ENCODE data around the gene GLT1D1.
"Not testable (repeated sequence)": the region's sequence is repeated elsewhere in the genome, so short reads cannot be mapped to it uniquely, and the experiment has no call there.

The GLT1D1 gene

DNA sequence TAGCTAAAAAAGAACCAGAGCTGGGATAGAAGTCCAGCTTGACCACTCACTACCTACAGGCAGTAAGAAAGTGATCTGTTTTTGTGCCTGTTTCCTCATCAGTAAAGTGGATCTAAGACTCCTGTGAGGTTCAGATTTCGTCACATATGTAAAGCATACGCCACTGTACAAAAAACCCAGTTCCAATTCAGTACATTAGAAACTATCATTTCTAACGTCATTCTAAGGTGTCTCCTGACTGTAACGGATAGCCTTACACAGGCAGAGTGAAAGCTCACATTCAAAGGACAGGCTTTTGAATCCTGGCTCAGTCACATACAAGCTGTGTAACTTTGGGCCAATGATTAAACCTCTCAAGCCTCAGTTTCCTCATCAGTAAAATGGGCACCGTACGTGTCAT, 33.0 kb upstream of the GLT1D1 start:
- no peak for DNase-seq (ENCODE audit: low read depth in 2 of 3, low spot score in 1 of 3)

DNA sequence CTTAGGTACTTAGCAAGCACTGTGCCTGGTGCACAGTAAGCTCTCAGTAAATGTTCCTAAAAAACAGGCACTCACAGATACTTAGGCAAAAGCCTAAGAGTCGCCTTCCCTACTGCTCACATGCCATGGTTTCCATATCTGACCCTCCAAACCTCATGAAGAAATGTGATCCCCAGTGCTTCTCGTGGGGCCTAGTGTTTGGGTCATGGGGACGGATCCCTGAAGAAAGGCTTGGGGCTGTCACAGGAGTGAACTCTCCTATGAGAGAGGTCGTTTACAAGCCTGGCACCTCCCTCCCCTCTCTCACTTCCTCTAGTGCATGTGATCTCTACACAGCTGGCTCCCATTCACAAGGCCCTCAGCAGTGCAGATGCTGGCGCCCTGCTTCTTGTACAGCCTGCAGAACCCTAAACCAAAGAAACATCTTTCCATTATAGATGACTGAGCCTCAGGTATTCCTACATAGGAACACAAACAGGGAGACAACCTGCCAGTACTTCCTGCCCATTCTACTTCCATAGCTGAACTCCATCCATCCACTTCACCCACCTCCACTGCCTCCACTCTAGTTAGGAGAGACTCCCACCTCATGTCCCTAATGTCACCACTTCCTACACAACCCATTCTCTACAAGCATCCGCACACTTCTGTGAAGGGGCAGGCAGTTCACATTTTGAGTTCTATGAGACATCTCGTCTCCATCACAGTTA, 32.4 kb upstream of the GLT1D1 start:
- DNase-seq (ENCODE audit: low read depth in 2 of 3, low spot score in 1 of 3): no peak

DNA sequence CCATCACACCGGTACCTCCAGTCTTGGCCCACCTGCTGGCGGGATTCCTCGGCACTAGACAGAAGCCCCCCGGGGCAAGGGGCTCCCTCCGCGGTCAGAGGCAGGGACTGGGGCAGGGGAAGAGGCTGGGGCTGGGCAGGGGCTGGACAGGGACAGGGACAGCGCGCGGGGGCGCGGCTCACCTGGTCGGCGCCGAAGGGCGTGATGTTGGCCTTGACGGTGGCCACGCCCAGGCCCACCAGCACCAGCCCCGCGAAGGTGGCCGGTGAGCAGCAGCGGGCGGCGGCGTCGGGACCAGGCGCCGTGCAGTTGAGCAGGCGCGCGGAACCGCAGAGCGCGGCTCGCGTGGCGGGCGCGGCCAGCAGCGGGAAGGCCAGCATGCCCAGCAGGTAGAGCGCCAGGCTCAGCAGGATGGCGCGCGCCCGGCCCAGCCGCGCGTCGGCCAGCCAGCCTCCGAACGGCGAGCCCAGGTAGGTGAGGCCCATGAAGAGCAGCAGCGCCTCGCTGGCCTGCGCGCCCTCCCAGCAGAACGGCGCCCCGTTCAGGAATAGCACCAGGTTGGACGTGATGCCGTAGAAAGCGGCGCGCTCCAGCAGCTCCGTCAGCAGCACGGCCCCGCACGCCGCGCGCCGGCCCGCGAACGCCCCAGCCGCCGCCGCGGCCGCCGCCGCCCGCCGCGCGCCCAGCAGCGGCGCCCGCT, 29.9 kb upstream of the GLT1D1 start:
- DNase-seq (ENCODE audit: low read depth in 2 of 3, low spot score in 1 of 3): no peak

DNA sequence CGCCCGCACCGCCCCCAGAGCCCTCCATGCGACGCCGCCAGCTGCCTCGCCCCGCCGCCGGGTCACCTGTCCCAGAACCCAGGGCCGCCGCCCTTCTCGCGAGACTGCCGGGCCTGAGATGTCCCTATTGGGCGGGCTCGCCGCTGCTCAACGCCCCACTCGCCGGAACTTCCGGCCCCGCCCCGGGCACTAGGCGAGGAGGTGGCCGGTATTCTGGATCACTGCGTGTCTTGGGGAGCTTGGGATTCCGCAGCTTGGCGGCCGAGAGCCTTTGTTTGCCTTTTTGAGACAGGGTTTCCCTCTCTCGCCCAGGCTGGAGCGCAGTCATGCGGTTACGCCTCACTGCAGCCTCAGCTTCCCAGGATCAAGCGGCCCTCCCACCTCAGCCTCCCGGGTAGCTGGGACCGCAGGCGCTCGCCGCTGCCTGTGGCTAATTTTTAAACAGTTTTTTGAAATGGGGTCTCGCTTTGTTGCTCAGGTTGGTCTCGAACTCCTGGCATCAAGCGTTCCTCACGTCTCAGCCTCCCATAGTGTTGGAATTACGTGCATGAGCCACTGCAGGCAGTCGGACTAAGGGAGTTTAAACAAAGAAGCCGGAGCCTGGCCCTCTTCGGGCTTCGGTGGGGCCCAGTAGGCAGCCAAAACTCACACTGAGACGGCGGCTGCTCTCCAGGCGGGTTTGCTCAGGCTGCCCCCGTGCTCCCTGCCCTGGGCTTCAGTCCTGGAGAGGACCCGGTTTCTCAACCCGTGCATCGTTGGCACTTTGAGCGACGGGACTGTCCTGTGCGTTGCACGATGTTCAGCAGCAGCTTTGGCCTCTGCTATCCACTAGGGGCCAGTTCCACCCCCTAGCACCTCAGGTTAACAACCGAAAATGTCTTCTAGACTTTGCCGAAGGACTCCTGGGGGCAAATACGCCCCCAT, 29.1 kb upstream of the GLT1D1 start, which contains the start of gene SLC15A4:
SLC15A4 (minus strand) TSS at position 43 of the 924 bp plus-strand sequence; CDS start at position 28, 15 bp downstream.
- peak; percentile 85 to 92 (median 86) for DNase-seq (ENCODE audit: low read depth in 2 of 3, low spot score in 1 of 3)

DNA sequence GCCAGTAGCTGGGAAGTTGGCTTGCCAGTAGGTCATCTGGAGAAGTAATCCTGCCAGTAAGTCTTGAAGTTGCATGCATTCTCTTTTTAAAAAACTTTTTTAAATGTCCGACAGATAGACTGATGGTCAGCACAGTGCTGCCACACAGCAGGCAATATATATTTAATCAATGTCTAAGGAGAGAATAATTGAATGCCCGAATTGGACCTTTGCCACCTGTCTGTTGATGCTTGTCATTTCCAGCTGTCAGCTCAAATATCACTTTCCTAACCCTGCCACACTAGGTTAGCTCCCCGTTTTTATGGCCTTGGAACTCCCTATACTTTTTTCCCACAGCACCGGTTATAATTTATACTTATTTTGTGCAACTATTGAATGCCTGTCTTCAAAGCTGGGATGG, 27.4 kb upstream of the GLT1D1 start:
- no peak for DNase-seq (ENCODE audit: low read depth in 2 of 3, low spot score in 1 of 3)

DNA sequence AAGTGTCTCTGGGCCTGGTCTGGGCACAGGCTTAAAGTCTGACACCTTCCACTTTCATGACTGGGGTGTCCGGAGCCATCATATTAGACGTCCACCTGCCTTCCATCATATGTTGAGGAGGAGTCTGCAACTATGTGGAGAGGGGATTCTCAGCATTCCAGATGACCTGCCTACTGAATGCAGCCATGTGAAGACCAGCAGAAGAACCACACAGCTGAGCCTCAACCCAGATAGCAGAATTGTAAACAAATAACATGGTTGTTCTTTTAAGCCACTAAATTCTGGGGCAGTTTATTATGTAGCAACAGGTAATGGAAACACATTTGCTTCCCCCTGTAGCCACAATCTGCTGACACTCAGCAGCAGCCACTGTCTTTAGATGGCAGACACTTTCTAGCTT, 25.6 kb upstream of the GLT1D1 start:
- no peak for DNase-seq (ENCODE audit: low read depth in 2 of 3, low spot score in 1 of 3)

DNA sequence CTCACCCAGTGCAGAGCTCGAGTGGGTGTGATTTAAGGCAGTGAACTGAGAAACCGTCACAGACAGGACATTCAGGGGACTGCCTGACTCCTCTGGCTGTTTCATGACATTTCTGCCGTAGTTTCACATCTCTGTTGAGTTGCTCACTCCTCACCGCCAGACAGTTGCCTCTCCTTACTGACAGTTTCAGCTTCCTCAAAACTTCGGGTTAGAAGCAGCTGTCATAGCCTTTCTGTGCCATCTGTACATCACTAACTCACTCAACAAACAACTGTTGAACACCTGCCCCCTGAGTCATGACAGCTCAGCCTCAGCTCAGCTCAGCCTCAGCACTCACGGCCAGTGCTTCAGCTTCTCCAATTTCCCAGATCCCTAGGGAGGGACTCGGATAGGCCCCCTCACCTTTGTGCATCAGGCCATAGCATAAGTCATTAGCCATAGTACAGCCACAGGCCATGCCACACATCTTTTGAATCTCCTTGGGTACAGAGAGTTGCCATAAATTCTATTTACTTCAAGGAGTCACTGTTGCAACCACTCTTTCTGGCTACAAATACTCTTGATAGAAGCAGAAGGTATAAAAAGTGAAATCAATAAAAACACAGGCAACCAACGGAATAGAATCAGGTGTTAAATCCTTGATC, 23.3 kb upstream of the GLT1D1 start:
- DNase-seq (ENCODE audit: low read depth in 2 of 3, low spot score in 1 of 3): no peak

DNA sequence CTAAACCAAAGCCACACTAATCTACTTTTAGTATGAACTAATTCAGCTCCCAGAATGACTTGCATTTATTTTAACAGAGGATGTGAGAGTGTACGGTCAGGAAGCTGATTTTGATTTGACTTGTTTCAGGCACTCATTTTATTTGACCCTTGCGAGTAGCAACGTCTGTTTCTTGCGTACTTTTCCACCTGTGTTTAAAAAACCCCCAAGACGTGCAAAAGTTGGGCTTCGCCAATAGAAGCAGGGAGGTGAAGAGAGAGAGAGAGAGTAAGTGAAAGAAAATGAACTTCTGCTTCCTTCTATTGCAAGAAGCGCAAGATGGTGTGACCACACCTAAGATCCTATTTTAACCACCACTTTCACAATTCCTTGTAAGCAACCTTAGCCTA, 22.8 kb upstream of the GLT1D1 start:
- DNase-seq (ENCODE audit: low read depth in 2 of 3, low spot score in 1 of 3): no peak

DNA sequence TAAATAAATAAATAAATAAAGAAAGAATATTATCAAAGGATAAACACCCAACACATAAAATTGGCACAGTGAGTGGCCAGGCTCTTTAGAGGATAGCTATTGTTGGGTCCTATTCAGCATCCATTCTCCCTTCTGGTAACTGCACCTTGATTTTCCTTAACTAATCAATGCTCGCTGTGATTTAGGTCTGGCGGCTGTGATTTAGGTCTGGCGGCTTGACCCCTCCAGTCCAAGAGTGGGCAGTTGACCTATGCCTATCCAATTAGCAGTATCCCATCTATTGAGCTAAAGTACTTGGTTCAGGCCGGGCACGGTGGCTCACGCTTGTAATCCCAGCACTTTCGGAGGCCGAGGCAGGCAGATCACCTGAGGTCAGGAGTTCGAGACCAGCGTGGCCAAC, 19.9 kb upstream of the GLT1D1 start:
- no peak for DNase-seq (ENCODE audit: low read depth in 2 of 3, low spot score in 1 of 3)

DNA sequence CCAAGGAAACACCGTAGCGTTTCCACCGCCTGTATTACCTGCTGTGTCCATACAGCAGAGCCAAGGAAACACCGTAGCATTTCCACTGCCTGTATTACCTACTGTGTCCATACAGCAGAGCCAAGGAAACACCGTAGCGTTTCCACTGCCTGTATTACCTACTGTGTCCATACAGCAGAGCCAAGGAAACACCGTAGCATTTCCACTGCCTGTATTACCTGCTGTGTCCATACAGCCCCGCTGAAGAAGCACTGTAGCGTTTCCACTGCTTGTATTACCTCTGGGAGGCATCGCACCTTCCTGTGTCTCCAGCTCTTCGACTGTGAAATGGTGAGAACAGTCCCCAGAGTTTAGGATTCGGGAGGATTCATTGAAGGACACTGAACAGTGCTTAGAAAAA, 13.4 kb upstream of the GLT1D1 start:
- not testable (repeated sequence) for DNase-seq (ENCODE audit: low read depth in 2 of 3, low spot score in 1 of 3)

DNA sequence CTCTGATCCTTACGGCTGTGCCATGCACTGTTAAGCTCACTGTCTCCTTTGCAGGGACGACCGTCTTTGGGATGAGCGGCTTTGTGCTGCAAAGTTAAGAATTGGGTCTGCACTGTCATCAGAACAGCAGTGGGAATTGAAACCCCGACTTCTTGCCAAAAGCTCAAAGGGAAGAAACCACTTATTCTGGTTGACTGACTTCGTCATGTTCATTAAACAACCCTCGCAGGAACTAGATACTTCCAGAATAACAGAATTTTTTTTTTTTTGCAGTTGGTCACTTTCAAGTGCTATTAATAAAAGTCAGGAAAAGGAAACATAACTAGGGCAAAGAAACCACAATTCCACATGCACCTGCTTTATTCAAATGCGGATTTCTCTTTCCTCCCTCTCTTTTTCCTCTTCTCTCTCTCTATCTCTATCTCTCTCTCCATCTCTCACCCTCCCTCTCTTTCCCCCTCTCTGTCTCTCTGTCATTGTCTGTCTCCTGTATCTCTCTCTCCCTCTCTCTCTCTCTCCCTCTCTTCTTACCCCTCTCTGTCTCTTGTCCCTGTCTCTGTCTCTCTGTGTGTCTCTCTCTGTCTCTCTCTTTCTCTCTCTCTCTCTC, 12.3 kb upstream of the GLT1D1 start:
- no peak for DNase-seq (ENCODE audit: low read depth in 2 of 3, low spot score in 1 of 3)

DNA sequence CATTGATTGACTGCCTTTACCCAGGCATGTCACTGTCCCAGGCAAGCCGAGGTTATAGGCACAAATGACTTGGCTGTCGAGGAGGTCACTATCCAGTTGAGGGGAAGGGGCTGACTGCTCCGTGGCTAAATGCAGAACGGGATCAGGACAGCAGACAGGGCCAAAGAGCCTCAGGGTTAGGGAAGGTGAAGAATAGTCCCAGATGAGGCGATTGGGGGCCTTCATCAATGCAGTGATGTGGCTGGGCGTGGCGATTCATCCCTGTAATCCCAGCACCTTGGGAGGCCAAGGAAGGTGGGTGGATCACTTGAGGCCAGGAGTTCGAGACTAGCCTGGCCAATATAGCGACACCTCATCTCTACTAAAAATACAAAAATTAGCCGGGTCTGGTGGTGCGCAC, 10.7 kb upstream of the GLT1D1 start:
- DNase-seq (ENCODE audit: low read depth in 2 of 3, low spot score in 1 of 3): no peak

DNA sequence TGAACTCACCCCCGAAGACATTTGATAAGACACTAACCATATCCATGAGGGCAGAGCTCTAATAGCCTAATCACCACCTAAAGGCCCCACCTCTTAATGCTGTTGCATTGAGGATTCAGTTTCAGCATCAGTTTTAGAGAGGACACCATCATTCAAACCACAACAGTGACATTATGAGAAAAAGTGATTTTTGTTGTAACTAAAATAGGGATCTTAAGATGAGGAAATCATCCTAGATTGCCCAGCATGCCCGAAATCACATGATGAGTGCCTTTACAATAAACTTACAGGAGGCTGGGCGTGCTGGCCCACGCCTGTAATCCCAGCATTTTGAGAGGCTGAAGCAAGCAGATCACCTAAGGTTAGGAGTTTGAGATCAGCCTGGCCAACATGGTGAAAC, 9.7 kb upstream of the GLT1D1 start:
- DNase-seq (ENCODE audit: low read depth in 2 of 3, low spot score in 1 of 3): no peak

DNA sequence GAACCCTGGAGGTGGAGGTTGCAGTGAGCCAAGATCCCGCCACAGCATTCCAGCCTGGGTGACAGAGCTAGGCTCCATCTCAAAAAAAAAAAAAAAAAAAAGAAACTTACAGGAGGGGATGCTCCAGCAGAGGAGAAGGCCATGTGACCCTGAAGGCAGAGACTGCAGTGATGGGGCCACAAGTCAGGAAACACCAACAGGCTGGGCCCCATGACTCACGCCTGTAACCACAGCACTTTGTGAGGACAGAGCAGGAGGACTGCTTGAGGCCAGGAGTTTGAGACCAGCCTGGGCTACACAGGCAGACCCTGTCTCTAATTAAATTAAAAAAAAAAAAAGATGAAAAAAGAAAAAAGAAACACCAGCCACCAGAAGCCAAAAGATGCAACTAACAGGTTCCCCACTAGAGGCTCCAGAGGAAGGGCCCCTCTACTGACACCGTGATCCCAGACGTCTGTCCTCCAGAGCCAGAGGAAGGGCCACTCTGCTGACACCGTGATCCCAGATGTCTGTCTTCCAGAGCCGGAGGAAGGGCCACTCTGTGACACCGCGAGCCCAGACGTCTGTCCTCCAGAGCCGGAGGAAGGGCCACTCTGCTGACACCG, 9.1 kb upstream of the GLT1D1 start:
- no peak for DNase-seq (ENCODE audit: low read depth in 2 of 3, low spot score in 1 of 3)

DNA sequence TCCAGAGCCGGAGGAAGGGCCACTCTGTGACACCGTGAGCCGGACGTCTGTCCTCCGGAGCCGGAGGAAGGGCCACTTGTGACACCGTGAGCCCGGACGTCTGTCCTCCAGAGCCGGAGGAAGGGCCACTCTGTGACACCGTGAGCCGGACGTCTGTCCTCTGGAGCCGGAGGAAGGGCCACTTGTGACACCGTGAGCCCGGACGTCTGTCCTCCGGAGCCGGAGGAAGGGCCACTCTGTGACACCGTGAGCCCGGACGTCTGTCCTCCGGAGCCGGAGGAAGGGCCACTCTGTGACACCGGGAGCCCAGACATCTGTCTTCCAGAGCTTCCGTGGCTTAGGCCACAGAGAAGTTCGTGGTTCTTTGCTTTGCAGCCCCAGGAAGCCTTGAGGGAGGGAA, 6.6 kb upstream of the GLT1D1 start:
- not testable (repeated sequence) for DNase-seq (ENCODE audit: low read depth in 2 of 3, low spot score in 1 of 3)

DNA sequence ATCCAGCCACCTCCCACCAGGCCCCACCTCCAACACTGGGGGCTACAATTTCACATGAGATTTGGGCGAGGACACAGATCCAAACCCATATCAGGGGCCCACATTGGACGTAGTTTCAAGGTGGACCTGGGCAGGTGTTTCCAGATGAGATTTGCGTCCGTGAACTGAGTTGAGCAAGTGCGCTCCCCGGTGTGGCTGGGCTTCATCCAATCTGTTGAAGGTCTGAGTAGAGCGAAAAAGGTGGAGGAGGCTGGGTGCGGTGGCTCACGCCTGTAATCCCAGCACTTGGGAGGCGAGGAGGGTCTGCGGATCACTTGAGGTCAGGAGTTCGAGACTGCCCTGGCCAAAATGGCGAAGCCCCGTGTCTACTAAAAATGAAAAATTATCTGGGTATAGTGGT, 4.9 kb upstream of the GLT1D1 start:
- DNase-seq (ENCODE audit: low read depth in 2 of 3, low spot score in 1 of 3): no peak

DNA sequence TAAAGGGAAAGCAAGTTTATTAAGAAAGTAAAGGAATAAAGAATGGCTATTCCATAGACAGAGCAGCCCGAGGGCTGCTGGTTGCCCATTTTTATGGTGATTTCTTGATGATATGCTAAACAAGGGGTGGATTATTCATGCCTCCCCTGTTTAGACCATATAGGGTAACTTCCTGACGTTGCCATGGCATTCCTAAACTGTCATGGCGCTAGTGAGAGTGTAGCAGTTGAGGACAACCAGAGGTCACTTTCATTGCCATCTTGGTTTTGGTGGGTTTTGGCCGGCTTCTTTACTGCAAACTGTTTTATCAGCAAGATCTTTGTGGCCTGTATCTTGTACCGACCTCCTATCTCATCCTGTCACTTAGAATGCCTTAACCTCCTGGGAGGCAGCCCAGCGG, 3.5 kb upstream of the GLT1D1 start:
- DNase-seq (ENCODE audit: low read depth in 2 of 3, low spot score in 1 of 3): not testable (repeated sequence)

DNA sequence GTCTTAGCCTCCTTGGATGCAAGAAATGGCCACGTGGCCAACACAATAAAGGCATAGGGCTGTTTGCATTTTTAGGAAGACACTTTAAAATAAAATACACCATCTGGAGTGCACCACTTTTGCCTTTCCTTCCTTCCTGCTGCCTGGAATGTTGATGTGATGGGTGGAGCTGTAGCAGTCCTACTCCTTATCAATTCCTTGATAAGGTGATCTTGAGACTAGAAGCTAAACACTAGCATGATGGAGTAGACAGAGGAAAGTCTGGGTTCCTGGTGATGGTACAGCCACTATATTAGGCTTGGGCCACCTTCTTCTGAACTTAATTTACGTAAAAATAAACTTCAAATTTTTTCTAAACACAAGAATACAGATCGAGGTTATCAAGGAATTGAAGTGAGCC, 2.9 kb upstream of the GLT1D1 start:
- no peak for DNase-seq (ENCODE audit: low read depth in 2 of 3, low spot score in 1 of 3)

DNA sequence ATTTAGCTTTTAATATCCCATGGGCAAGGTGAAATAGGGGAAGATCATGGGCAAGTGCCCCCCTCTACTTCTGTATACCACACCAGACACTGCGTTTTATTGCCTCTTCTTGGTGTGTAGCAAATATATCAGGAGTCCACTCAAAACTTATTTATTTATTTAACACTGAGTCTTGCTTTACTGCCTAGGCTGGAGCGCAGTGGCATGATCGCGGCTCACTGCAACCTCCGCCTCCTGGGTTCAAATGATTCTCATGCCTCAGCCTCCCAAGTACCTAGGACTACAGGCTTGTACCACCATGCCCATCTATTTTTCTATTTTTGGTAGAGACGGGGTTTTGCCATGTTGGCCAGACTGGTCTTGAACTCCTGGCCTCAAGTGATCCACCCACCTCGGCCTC, 1.8 kb upstream of the GLT1D1 start:
- not testable (repeated sequence) for DNase-seq (ENCODE audit: low read depth in 2 of 3, low spot score in 1 of 3)

DNA sequence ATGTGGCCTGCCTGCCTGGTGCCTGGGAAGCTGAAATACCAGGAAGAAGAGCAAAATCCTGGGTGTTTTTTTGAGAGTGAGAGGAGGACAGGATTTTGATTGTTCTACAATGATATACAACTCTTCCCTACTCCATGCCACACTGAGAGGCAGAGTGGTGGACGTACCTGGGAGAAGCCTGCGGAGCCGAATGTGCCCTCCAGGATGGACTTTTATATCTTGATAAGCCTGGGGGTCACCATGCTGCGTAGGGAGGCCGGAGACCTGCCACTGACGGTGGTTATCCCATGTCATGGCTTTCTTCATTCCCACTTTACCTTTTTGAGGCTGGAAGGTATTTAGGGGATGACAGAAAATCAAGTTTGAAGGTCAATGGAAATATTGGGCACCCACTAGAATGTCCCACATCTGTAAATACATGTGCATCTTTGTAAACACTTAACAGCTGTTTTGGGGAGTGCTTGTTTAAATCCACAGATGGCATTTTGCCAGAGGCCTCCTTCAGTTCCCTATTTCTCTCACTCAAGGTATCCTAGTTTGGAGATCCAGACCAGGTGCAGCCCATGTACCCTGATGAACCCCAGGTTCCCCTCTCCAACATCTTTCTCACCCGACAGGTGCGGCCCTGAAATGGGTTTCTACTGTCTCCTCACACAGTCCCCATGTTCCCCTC, 1.1 kb upstream of the GLT1D1 start:
- DNase-seq (ENCODE audit: low read depth in 2 of 3, low spot score in 1 of 3): no peak

All from stimulated activated CD4-positive, alpha-beta T cell treated with anti-CD3 and anti-CD28 coated beads, Interleukin-12 subunit alpha, Interleukin-12 subunit beta, amount 100 ng/mL, for 48 hours (primary cell).